ENCODE data around the gene CACUL1. TPM values are rescaled to one million over a fixed set of nuclear protein-coding genes. Genes with fewer than 3 reads are reported as not detected.
A peak's percentile ranks its signal among the peaks of the same experiment; 100 is the strongest.

Gene CACUL1
- total RNA-seq, 1 experiment from 2014 or later: 31.9 TPM

DNA sequence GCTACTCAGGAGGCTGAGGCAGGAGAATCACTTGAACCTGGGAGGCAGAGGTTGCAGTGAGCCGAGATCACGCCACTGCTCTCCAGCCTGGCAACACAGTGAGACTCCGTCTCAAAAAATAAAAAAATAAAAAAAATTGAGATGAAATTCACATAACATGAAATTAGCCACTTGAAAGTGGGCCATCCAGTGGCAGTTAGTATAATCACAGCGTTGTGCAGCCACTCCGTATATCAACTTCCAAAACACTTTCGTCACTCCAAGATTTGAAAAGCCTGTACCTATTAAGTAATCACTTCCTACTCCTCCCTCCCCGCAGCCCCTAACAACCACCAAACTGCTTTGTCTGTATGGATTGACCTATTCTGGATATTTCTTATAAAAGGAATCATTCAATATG, 20.7 kb upstream of the CACUL1 start:
- no peak for DNase-seq (ENCODE audit: low spot score)
- Histone ChIP-seq H3K4me3 (ENCODE audit: low read depth, low read length, poor library complexity, severe bottlenecking) (no peak overlapping the region), H3K27me3 (replicated peaks; ENCODE audit: insufficient read depth, low read depth, low read length, poor library complexity) (no peaks in the 10 kb centered on the region), H3K4me1 (ENCODE audit: insufficient read depth, low read length, poor library complexity, severe bottlenecking) (no peaks in the 10 kb centered on the region), H3K9me3 (ENCODE audit: low read depth, low read length, poor library complexity, severe bottlenecking) (peaks cover 5% of the 10 kb centered on the region), H3K36me3 (ENCODE audit: insufficient read depth, low read length, poor library complexity, severe bottlenecking) (no peaks in the 10 kb centered on the region), H3K27ac (ENCODE audit: low read depth, low read length, poor library complexity, severe bottlenecking) (no peak overlapping the region)
- ChIA-PET POLR2A (ENCODE audit: low non-redundant PET) (no interaction called here), CTCF (no interaction called here)
- BruUV-seq (replicated peaks): no TSS peak
- intact Hi-C loops (cut with micrococcal nuclease; ENCODE audit: unreplicated experiment): no loop called here
- TF ChIP-seq, protein P1, sequence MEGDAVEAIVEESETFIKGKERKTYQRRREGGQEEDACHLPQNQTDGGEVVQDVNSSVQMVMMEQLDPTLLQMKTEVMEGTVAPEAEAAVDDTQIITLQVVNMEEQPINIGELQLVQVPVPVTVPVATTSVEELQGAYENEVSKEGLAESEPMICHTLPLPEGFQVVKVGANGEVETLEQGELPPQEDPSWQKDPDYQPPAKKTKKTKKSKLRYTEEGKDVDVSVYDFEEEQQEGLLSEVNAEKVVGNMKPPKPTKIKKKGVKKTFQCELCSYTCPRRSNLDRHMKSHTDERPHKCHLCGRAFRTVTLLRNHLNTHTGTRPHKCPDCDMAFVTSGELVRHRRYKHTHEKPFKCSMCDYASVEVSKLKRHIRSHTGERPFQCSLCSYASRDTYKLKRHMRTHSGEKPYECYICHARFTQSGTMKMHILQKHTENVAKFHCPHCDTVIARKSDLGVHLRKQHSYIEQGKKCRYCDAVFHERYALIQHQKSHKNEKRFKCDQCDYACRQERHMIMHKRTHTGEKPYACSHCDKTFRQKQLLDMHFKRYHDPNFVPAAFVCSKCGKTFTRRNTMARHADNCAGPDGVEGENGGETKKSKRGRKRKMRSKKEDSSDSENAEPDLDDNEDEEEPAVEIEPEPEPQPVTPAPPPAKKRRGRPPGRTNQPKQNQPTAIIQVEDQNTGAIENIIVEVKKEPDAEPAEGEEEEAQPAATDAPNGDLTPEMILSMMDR (conservative IDR thresholded peaks at IDR 0.05; ENCODE audit: low read depth, low read length): peak; percentile 36
- TF ChIP-seq EZH2 (IDR thresholded peaks at IDR 0.05; ENCODE audit: borderline replicate concordance, low read depth, low read length, poor library complexity, severe bottlenecking): no peak

DNA sequence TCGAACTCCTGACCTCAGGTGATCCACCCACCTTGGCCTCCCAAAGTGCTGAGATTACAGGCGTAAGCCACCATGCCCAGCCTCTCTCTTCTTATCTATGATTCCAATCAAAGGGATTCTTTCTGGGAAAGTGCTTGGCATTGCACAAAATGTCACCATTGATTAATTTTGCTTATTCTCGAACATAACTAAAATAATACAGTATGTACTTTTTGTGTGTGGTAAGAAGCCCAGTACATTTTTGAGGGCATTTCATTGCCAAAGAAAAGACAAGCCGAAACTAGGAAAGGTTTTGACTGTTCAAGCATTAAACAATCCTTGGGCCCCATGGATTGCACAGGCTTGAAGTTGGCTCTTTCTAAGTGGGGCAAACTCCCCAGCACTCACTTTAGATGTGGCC, 18.3 kb upstream of the CACUL1 start:
- BruUV-seq (replicated peaks): no TSS peak
- H3K4me3 ChIP-seq (ENCODE audit: low read depth, low read length, poor library complexity, severe bottlenecking): no peak overlapping the region
- no peaks in the 10 kb centered on the region for H3K4me1 ChIP-seq (ENCODE audit: insufficient read depth, low read length, poor library complexity, severe bottlenecking)
- ChIA-PET CTCF (no interaction called here), POLR2A (ENCODE audit: low non-redundant PET) (no interaction called here)
- H3K27me3 ChIP-seq (replicated peaks; ENCODE audit: insufficient read depth, low read depth, low read length, poor library complexity): no peaks in the 10 kb centered on the region
- TF ChIP-seq, protein P1 (conservative IDR thresholded peaks at IDR 0.05; ENCODE audit: low read depth, low read length): no peak
- peaks cover 5% of the 10 kb centered on the region for H3K9me3 ChIP-seq (ENCODE audit: low read depth, low read length, poor library complexity, severe bottlenecking)
- H3K27ac ChIP-seq (ENCODE audit: low read depth, low read length, poor library complexity, severe bottlenecking): no peak overlapping the region
- intact Hi-C loops (cut with micrococcal nuclease; ENCODE audit: unreplicated experiment): no loop called here
- H3K36me3 ChIP-seq (ENCODE audit: insufficient read depth, low read length, poor library complexity, severe bottlenecking): no peaks in the 10 kb centered on the region
- no peak for DNase-seq (ENCODE audit: low spot score)

DNA sequence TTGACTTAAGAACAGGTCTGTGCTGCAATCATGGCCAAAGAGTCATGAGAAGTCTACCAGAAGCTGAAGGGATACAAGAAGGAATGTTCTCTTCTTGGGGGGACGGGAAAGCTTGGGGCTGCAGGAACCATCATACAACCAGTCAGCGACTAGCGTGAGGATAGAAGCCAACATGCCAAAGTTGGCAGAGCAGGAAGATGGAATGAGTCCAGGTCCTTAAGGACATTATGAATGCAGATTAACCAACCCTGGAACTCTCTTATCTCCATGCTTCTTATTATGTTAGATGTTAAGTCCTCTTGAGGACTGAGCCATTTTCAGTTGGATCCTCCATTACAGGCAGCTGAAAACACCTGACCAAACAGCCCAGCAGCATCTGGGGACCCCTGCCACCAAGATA, 17.2 kb upstream of the CACUL1 start:
- DNase-seq (ENCODE audit: low spot score): no peak
- Histone ChIP-seq H3K27ac (ENCODE audit: low read depth, low read length, poor library complexity, severe bottlenecking) (no peak overlapping the region), H3K36me3 (ENCODE audit: insufficient read depth, low read length, poor library complexity, severe bottlenecking) (no peaks in the 10 kb centered on the region), H3K27me3 (replicated peaks; ENCODE audit: insufficient read depth, low read depth, low read length, poor library complexity) (no peaks in the 10 kb centered on the region), H3K4me3 (ENCODE audit: low read depth, low read length, poor library complexity, severe bottlenecking) (no peak overlapping the region), H3K4me1 (ENCODE audit: insufficient read depth, low read length, poor library complexity, severe bottlenecking) (peaks cover 5% of the 10 kb centered on the region), H3K9me3 (ENCODE audit: low read depth, low read length, poor library complexity, severe bottlenecking) (peaks cover 5% of the 10 kb centered on the region)
- intact Hi-C loops (cut with micrococcal nuclease; ENCODE audit: unreplicated experiment): no loop called here
- POLR2A ChIA-PET (ENCODE audit: low non-redundant PET): no interaction called here
- TF ChIP-seq EZH2 (IDR thresholded peaks at IDR 0.05; ENCODE audit: borderline replicate concordance, low read depth, low read length, poor library complexity, severe bottlenecking): no peak
- TF ChIP-seq, protein P1 (conservative IDR thresholded peaks at IDR 0.05; ENCODE audit: low read depth, low read length): no peak
- CTCF ChIA-PET: interaction anchor here (0.7 kb wide), 1 partner anchor 130 kb away, joined by 3 read pairs; no protein-coding TSS in a partner anchor
- BruUV-seq (replicated peaks): no TSS peak

Data from A673 (cell line).